ENCODE data around the gene HS2ST1.

DNA sequence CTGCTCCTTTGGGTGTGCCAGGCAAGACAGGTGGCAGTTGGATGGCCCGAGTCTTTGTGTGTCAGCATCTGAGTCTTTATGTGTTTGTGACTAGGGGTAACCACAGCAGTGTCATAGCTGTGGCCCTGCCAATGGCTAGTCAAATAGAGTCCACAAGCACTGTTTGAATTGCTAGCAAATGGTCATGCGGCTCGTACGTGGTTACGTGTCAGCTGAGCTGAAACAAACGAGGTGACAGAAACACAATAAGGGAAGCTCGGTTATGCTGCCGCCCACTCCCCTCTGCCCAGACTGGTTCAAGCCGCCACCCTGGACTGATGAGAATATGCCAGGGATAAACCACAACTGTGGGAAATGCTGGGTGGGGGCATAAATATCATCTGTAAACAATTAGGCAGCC lies 239.9 kb downstream of the HS2ST1 start:
- TF ChIP-seq YY1 (IDR thresholded peaks at IDR 0.05; ENCODE audit: extremely low read depth, insufficient replicate concordance, low read depth, low read length): no peak
- TF ChIP-seq, protein P1, sequence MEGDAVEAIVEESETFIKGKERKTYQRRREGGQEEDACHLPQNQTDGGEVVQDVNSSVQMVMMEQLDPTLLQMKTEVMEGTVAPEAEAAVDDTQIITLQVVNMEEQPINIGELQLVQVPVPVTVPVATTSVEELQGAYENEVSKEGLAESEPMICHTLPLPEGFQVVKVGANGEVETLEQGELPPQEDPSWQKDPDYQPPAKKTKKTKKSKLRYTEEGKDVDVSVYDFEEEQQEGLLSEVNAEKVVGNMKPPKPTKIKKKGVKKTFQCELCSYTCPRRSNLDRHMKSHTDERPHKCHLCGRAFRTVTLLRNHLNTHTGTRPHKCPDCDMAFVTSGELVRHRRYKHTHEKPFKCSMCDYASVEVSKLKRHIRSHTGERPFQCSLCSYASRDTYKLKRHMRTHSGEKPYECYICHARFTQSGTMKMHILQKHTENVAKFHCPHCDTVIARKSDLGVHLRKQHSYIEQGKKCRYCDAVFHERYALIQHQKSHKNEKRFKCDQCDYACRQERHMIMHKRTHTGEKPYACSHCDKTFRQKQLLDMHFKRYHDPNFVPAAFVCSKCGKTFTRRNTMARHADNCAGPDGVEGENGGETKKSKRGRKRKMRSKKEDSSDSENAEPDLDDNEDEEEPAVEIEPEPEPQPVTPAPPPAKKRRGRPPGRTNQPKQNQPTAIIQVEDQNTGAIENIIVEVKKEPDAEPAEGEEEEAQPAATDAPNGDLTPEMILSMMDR (IDR thresholded peaks at IDR 0.05 in 2 of 3, conservative IDR thresholded peaks at IDR 0.05 in 1 of 3; ENCODE audit: borderline replicate concordance in 1 of 3, insufficient read depth in 1 of 3, low read depth in 2 of 3, low read length in 2 of 3): no peak
- no peak for TF ChIP-seq POLR2A (IDR thresholded peaks at IDR 0.05; ENCODE audit: borderline replicate concordance, extremely low read depth, insufficient read depth, insufficient read length)
- TF ChIP-seq RAD21 (IDR thresholded peaks at IDR 0.05; ENCODE audit: low read depth): no peak
- no peak for TF ChIP-seq EGR1 (IDR thresholded peaks at IDR 0.05; ENCODE audit: low read depth)
- no peak for TF ChIP-seq SIN3A (IDR thresholded peaks at IDR 0.05; ENCODE audit: low read depth)
- TF ChIP-seq CEBPB (IDR thresholded peaks at IDR 0.05; ENCODE audit: low read depth): no peak

Data from HCT116 (cell line).